GM19240 (cell line): ENCODE measurements around the gene TUBGCP5.

Experiments
- DNase-seq: peaks from one replicate; pipeline ENCODE4 v3.0.0; 2011; ENCODE audit warnings: low spot score; ENCODE audit not compliant: insufficient read length

TUBGCP5 gene

GRCh38 chr15:22979238-22980188 lies 59.9 kb downstream of the TUBGCP5 start:
- DNase-seq = peak; percentile 31

- DNase-seq = no peak
Observed at GRCh38 chr15:22978691-22979237, 60.6 kb downstream of the TUBGCP5 start.

GRCh38 chr15:22974745-22975144 lies 64.6 kb downstream of the TUBGCP5 start:
- DNase-seq = no peak

GRCh38 chr15:22973987-22974386 lies 65.4 kb downstream of the TUBGCP5 start:
- no peak for DNase-seq

GRCh38 chr15:22973286-22973685 lies 66.1 kb downstream of the TUBGCP5 start:
- no peak for DNase-seq

DNA sequence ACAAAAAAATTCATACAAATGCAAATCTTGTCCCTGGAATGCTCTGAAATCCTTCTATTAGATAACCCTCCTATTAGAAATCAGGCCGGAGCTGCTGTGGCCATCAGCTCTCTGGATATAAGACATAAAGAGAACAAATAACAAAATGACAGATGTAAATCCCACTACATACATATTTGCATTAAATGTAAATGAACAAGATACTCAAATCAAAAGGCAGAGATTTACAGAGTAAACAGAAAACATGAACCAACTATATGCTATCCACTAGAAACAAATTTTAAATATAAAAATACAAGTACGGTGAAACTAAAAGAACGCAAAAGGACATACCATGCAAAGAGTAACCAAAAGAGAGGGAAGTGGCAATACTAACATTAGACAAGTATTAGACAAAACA lies 69.9 kb downstream of the TUBGCP5 start:
- no peak for DNase-seq

- DNase-seq = no peak
Observed at GRCh38 chr15:22968366-22968765, 71.0 kb downstream of the TUBGCP5 start.

- DNase-seq = no peak
Observed at GRCh38 chr15:22967084-22967770, 72.1 kb downstream of the TUBGCP5 start.

- DNase-seq = no peak
Observed at GRCh38 chr15:22966321-22967083, 72.9 kb downstream of the TUBGCP5 start.

DNA sequence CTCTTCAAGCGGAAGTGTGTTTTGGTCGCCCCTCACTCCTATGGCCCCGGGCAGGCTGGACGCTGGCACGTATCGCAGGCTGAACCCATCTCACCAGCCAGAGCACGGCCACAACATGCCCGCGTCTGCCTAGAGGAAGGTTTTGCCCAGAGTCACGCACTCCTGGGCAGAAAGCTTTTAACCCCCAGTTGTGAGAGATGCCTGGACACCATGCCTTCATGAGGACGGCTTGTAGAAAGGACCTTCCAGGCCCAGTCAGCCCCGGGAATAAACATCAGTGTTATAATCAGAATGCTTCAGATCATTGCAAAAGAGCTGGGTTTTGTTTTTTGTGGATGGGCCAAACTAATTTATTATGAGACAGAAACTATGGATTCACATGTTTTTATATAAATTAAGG lies 75.7 kb downstream of the TUBGCP5 start:
- no peak for DNase-seq

GRCh38 chr15:22962611-22963010 lies 76.8 kb downstream of the TUBGCP5 start:
- no peak for DNase-seq

- no peak for DNase-seq
Observed at GRCh38 chr15:22961762-22962161, 77.6 kb downstream of the TUBGCP5 start.

- no peak for DNase-seq
Observed at GRCh38 chr15:22960556-22960955, 78.8 kb downstream of the TUBGCP5 start.

DNA sequence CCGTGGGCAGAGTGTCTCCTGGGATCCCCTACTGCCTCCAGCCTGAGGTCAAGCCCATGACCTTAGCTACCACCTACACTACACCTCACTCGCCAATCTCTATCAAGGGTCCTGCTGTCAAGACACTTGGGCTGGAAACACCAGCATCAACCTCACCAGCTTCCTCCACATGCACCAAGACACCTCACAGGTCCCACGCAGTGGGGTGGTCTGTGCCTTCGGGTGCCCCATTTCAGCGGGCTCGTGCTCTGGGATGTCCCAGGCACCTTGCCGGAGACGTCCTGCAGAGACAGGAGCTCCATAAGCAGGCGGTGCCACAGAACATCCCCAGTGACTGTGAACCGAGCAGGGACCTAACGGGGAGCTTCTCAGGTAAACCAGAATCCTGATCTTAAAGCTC lies 79.2 kb downstream of the TUBGCP5 start:
- DNase-seq = no peak

- no peak for DNase-seq
Observed at GRCh38 chr15:22959321-22960101, 79.9 kb downstream of the TUBGCP5 start.

- DNase-seq = no peak
Observed at GRCh38 chr15:22958487-22959280, 80.7 kb downstream of the TUBGCP5 start.

DNA sequence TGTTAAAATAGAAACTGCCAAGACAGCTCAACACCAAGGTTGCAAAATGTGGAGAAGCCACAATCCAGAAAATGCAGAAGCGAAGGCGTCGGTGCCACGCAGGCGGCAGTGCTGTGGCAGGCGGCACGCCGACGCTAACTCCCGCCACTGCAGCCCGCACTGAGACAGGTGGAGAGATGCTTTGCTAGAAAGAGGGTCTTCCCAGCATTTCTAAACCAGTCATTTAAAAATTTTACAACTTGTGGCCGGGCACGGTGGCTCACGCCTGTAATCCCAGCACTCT lies 82.5 kb downstream of the TUBGCP5 start:
- DNase-seq = no peak

DNA sequence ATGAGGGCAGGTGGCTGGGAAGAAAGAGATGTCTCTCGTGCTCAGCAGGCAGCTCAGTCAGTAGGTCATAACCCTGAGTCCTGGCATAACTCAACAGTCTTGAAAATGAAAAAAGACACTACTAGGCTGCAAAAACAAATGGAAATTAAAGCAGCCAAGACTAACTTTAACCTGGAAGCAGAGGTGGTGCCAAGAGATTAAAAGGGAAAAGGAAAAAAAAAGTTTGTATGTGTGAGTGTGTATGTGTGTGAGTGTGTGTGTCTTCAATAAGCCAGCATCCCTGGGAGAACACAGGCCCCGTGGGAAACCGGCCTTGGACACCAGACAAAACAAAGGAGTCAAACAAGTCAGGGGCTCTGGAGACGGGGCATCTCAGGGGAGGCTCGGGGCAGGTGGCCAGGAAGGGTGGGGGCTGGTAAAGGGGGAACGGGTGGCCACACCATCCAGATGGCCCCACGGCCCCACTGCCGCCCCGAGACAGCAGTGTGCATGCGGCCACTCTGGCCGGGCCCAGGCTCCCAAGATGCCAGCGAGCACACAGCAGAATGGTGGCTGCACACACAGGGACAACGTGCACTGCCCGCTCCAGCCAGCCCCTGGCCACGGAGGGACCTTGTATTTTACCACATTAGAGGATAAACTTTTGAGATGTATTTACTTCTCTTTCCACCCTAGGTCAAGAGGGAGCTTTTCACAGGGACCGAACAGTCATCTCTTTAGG lies 83.0 kb downstream of the TUBGCP5 start:
- no peak for DNase-seq

GRCh38 chr15:22955544-22956119 lies 83.7 kb downstream of the TUBGCP5 start:
- DNase-seq = no peak
